ENCODE results near the gene CANT1. TPM values are rescaled to one million over a fixed set of nuclear protein-coding genes. Genes with fewer than 3 reads are reported as not detected.

The CANT1 gene
- total and polyA plus RNA-seq, 2 of the 13 experiments (the other 11 are each of a cell fraction or from before 2014, with no cell fraction given) = 34.1 to 42.1 TPM

GRCh38 chr17:79026376-79027273 is 17.1 kb upstream of the CANT1 start (continued):
- TF ChIP-seq, protein P1, sequence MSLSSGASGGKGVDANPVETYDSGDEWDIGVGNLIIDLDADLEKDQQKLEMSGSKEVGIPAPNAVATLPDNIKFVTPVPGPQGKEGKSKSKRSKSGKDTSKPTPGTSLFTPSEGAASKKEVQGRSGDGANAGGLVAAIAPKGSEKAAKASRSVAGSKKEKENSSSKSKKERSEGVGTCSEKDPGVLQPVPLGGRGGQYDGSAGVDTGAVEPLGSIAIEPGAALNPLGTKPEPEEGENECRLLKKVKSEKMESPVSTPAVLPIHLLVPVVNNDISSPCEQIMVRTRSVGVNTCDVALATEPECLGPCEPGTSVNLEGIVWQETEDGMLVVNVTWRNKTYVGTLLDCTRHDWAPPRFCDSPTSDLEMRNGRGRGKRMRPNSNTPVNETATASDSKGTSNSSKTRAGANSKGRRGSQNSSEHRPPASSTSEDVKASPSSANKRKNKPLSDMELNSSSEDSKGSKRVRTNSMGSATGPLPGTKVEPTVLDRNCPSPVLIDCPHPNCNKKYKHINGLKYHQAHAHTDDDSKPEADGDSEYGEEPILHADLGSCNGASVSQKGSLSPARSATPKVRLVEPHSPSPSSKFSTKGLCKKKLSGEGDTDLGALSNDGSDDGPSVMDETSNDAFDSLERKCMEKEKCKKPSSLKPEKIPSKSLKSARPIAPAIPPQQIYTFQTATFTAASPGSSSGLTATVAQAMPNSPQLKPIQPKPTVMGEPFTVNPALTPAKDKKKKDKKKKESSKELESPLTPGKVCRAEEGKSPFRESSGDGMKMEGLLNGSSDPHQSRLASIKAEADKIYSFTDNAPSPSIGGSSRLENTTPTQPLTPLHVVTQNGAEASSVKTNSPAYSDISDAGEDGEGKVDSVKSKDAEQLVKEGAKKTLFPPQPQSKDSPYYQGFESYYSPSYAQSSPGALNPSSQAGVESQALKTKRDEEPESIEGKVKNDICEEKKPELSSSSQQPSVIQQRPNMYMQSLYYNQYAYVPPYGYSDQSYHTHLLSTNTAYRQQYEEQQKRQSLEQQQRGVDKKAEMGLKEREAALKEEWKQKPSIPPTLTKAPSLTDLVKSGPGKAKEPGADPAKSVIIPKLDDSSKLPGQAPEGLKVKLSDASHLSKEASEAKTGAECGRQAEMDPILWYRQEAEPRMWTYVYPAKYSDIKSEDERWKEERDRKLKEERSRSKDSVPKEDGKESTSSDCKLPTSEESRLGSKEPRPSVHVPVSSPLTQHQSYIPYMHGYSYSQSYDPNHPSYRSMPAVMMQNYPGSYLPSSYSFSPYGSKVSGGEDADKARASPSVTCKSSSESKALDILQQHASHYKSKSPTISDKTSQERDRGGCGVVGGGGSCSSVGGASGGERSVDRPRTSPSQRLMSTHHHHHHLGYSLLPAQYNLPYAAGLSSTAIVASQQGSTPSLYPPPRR (CRISPR knock-in tag; IDR thresholded peaks at IDR 0.05; ENCODE audit: borderline replicate concordance) = peak; percentile 69; the same call in 1 of the 2 replicates
- TF ChIP-seq ZSCAN9 (CRISPR knock-in tag; IDR thresholded peaks at IDR 0.05; ENCODE audit: borderline replicate concordance) (no peak), ZNF891 (CRISPR knock-in tag; IDR thresholded peaks at IDR 0.05) (peak; percentile 82), ZNF7 (CRISPR knock-in tag; IDR thresholded peaks at IDR 0.05) (peak; percentile 32; the same call in 1 of the 2 replicates), ZNF10 (CRISPR knock-in tag; IDR thresholded peaks at IDR 0.05; ENCODE audit: borderline replicate concordance, low read depth) (no peak), ZBTB4 (CRISPR knock-in tag; IDR thresholded peaks at IDR 0.05; ENCODE audit: borderline replicate concordance) (peak; percentile 95; the same call in 1 of the 2 replicates), SSRP1 (CRISPR knock-in tag; IDR thresholded peaks at IDR 0.05) (no peak), ZNF605 (CRISPR knock-in tag; IDR thresholded peaks at IDR 0.05) (no peak), ZFY (CRISPR knock-in tag; IDR thresholded peaks at IDR 0.05) (no peak; the same call in 1 of the 2 replicates), MXD4 (CRISPR knock-in tag; IDR thresholded peaks at IDR 0.05) (peak; percentile 74), NR2F6 (IDR thresholded peaks at IDR 0.05) (peak; percentile 72; the same call in 1 of the 2 replicates), NR2F6 (CRISPR knock-in tag; IDR thresholded peaks at IDR 0.05) (peak; percentile 73), EZH2 (conservative IDR thresholded peaks at IDR 0.05; ENCODE audit: low read depth, low read length) (no peak), BRCA1 (CRISPR knock-in tag; IDR thresholded peaks at IDR 0.05) (no peak; the same call in 1 of the 2 replicates), ZNF121 (CRISPR knock-in tag; IDR thresholded peaks at IDR 0.05) (no peak), ZNF280B (CRISPR knock-in tag; IDR thresholded peaks at IDR 0.05; ENCODE audit: borderline replicate concordance) (peak; percentile 91), ZNF235 (CRISPR knock-in tag; IDR thresholded peaks at IDR 0.05; ENCODE audit: borderline replicate concordance) (no peak; the same call in 1 of the 2 replicates), NFKBIZ (CRISPR knock-in tag; IDR thresholded peaks at IDR 0.05) (peak; percentile 25; the same call in 1 of the 2 replicates), PRPF4 (IDR thresholded peaks at IDR 0.05; ENCODE audit: low read depth, low read length, poor library complexity, severe bottlenecking) (no peak)
- TF ChIP-seq, protein P2, sequence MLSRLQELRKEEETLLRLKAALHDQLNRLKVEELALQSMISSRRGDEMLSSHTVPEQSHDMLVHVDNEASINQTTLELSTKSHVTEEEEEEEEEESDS (CRISPR knock-in tag; IDR thresholded peaks at IDR 0.05; ENCODE audit: borderline replicate concordance) = no peak
